Dermis blood vessel endothelial cell (primary cell): Measurements from ENCODE around the gene RTP2. TPM values are rescaled to one million over a fixed set of nuclear protein-coding genes. Genes with fewer than 3 reads are reported as not detected.

ENCODE experiments used
- DNase-seq: peaks from one replicate; pipeline ENCODE4 v3.0.0; 2010
- total RNA-seq: library from RNA; depleted of rRNA; stranded (reverse); fragments of >200 nt; gene quantifications from 2 replicates; pipeline ENCODE4 v1.2.3, GENCODE V29; 2014

Gene RTP2
- total RNA-seq, 1 donor from 2014 or later, result not detected

DNA sequence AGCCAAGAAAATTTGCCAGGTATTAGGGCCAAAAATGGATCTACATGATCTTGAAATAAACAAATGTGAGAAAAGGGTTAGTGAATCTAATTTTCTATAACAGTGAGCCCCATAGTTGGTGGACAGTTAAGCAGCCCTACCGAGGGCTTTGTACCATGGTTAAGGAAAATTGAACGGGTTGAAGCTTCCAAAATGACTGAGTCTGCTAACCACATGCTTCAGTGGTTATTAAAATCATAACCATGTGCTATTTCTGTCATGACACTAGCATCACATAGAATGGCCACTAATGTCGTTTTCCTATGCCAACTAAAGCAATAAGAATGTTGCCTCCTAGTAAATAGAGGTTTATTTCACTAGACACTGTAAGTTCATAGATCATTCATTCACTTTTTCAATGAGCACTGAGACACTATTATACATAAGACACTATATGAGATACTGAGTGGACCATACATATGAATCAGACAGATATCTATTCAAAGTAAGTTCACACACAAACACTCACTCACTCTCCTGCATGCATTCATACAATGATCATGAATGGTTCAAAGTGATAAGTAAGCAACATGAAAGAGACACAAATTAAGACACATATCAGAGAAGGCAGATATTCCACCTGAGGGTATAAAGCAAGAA, 36.5 kb downstream of the RTP2 start:
- no peak for DNase-seq

DNA sequence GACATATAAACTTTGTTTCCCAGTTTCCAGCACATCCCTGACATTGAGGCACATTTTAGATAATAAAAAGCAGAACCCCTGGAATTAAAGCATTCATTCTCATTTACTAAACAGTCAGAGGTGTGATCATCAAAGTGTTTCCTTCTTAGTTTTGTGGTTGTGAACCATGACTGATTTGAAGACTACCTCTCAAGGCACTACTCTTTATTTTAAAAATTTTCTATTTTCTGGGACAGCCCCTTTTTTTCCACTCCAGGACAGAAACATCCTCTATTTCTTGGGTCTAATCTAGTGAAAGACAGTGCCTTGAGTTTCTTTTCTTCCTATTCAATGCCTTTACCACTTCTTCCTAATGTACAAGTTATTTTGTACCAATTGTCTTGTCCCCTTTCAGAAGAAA, 37.3 kb downstream of the RTP2 start:
- DNase-seq, result no peak

DNA sequence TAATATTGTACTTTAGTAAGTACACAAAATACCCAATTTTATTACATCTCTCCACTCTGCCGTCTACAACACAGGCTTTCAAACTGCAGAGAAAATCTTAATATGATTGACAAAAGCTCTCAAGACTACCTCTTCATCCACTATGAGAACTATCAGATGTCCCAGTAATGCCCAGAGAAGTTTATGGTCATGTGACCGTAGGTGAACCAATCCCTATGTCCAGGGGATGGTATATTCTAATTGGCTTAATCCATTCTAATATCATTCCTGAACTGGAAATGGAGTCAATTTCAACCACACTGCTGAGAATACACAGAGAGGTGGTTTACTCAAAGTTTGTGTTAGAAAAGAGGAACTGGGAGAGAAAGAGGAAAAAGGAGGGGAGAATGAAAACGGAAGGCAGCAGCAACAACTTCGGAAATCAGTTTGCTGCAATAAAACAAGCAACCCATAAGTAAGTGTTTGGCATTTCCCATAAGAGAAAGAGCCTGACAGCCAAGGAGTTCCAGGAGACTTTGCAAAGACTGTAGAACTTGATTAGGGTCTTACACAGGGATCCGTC, 39.4 kb downstream of the RTP2 start:
- DNase-seq, result no peak

DNA sequence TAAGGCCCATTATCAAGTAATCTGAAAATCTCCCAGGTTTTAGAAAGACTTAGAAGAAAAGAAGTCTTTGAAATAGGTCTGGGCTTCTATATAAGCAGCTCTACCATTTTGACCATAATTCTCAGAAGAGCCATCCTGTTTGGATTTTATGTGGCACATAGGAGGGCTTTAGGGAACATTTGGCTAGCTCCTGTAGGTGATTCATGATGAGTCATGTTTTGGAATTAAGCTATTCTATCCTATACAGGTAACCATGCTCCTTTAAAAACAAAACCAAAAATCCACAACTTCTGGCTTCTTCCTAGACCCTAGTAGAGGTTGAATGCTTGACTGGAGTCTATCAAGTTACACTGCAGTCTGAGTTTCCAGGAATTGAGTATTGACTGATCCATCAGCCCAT, 41.1 kb downstream of the RTP2 start:
- DNase-seq, result no peak

DNA sequence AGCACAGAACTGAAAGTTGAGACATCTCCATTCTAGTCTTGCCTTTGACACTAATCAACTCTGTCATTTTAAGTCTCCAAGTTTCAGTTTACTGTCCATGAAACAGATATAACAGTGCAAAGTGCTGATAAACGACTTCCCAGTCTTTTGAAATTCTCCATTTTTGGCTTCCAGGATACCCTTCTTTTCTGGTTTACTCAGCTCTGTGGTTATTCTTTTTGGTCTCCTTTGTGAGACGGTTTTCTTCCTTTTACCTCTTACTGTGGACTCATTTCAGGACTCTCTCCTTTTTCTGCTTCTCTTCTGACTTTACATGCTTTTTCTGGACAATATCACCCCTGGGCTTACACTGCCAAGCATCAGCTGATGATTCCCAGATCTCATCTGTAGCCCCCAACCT, 51.1 kb downstream of the RTP2 start:
- DNase-seq, result no peak

Other genes with a start within 250 kb of the RTP2 start
- not detected in 2 replicates for gene SST, start 32.2 kb downstream of the RTP2 start, total RNA-seq
- 1.7 and 2.2 TPM in 2 replicates for gene BCL6, start 42.9 kb upstream of the RTP2 start, total RNA-seq